ENCODE data around the gene LZIC.
"Not testable (repeated sequence)": the region's sequence is repeated elsewhere in the genome, so short reads cannot be mapped to it uniquely, and the experiment has no call there.

Gene LZIC

GRCh38 chr1:9942939-9943788 is at the start of gene LZIC, which contains the start of gene NMNAT1:
LZIC (minus strand) TSS chr1:9943391; CDS start chr1:9936619, 6,772 bp downstream.
NMNAT1 (plus strand) TSS chr1:9943475; CDS start chr1:9972074, 28,599 bp downstream.
- DNase-seq (ENCODE audit: low spot score): peak; percentile 92

- DNase-seq (ENCODE audit: low spot score): no peak
Measured at GRCh38 chr1:9992910-9993309, 49.7 kb upstream of the LZIC start.

- no peak for DNase-seq (ENCODE audit: low spot score)
Measured at GRCh38 chr1:9990944-9991343, 47.8 kb upstream of the LZIC start.

DNA sequence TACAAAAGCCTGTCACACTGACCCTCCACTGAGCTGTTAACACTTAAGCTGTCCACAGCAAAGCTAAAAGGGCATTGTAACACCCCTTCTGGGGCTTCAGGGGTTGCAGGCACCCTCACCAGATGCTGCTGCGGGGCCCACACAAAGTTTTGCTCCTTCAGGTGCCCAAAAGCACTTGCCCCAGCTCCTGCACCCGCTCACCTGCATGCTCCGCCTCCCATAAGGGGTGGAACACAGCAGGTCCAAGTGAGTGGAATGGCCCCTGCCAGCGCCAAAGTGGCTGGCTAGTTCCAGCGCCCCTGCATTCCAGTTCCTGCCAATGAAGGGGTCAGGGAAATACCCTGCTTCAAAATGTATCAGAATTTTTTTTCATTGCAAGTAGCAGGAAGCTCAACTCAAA is 46.6 kb upstream of the LZIC start:
- DNase-seq (ENCODE audit: low spot score): no peak

- no peak for DNase-seq (ENCODE audit: low spot score)
Measured at GRCh38 chr1:9985001-9985400, 41.8 kb upstream of the LZIC start.

DNA sequence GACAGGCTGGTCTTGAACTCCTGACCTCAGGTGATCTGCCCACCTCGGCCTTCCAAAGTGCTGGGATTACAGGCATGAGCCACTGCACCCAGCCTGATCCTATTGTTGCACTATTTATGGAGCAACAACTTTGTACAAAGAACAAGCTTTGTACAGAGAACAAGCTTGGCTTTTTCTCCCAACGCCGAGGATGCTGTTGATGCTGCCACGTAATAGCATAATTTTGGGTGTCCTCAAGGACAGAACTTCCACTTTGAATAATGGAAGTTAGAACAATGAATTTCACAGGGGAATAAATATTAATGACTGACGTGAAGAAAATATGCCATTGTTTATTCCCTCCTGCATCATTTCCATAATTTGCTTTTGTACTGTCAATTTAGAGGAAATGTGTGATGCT is 41.1 kb upstream of the LZIC start:
- DNase-seq (ENCODE audit: low spot score): no peak

- no peak for DNase-seq (ENCODE audit: low spot score)
Measured at GRCh38 chr1:9960706-9961562, 17.7 kb upstream of the LZIC start.

DNA sequence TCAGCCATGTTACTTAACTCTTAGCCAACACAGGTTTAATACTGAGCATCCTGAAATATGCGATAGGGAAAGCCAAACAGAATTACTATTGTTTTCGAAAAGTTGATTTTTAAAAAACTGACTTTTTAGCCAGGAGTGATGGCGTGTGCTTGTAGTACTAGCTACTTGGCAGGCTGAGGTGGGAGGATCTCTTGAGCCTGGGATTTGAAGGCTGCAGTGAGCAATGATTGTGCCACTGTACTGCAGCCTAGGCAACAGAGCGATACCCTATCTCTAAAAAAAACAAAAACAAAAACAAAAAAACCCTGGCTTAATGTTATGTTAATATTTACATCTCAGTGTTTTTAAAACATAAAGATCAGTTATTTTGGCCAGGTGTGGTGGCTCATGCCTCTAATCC is 16.8 kb upstream of the LZIC start:
- DNase-seq (ENCODE audit: low spot score): no peak

- DNase-seq (ENCODE audit: low spot score): no peak
Measured at GRCh38 chr1:9957726-9958125, 14.5 kb upstream of the LZIC start.

- DNase-seq (ENCODE audit: low spot score): no peak
Measured at GRCh38 chr1:9946315-9946714, 3.1 kb upstream of the LZIC start.

- DNase-seq (ENCODE audit: low spot score): peak; percentile 38
Measured at GRCh38 chr1:9942399-9942938, 722 bp downstream of the LZIC start.

- peak; percentile 3 for DNase-seq (ENCODE audit: low spot score)
Measured at GRCh38 chr1:9929431-9930385, 13.5 kb downstream of the LZIC start.

DNA sequence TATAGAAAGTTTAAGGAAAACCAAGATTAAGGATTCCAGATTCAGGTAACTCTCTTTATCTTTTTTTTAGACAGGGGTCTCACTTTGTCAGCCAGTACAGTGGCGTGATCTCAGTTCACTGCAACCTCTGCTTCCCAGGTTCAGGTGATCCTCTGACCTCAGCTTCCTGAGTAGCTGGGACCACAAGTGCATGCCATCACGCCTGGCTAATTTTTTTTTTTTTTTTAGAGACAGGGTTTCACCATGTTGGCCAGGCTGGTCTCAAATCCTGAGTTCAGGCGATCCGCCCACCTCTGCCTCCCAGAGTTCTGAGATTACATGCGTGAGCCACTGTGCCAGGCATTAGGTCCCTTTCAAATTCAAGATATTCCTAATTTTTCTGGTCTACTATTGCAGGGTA is 15.9 kb downstream of the LZIC start:
- DNase-seq (ENCODE audit: low spot score): no peak

DNA sequence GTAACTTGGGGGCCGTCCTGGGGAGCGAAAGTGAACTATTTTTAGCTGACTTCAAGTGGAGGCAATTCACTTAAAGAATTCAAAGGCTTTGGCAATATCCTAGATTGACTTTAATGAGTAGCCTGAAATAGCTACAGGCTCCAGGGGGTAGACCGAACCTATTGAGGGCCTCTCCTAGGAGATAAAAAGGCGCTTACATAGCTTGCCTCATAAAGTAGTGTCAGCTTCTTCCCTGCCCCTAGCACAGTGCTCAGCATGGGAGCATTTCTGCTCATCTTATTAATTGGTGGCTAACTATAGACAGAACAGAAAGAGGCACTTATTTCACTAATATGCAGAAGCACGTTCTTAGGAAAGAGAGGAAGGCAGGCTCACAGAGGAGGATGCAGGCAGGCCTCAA is 20.8 kb downstream of the LZIC start:
- DNase-seq (ENCODE audit: low spot score): no peak

DNA sequence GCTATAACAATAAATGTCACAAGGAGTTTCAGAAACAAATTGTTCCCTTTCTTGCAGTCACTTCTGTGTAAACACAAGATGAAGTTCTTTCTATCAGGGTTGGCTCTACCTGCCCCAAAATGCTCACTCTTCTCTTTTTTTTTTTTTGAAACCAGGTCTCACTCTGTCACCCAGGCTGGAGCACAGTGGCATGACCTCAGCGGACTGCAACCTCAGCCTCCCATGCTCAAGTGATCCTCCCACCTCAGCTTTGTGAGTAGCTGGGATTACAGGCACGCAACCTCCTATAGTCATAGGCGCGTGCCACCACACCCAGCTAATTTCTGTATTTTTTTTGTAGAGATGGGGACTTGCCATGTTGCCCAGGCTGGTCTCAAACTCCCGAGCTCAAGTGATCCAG is 22.6 kb downstream of the LZIC start:
- DNase-seq (ENCODE audit: low spot score): no peak

DNA sequence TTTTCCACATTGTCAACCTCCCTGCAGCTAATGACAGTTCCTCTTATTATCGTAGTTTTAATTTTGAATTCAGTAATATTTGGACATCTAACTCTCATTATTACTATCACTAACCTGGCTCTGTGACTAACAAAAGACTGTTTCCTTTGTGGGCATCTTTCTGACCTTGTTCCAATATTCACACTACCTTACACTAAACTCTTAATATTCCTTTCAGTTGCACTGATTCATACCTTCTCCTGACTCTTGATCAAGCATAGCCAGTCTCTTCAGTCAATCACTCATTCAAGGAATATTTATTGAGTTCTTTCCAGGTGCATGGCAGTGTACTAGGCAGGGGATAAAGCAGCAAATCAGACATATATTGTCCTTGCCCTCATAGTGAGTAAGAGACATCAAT is 25.3 kb downstream of the LZIC start:
- DNase-seq (ENCODE audit: low spot score): no peak

GRCh38 chr1:9917495-9917894 is 25.7 kb downstream of the LZIC start:
- not testable (repeated sequence) for DNase-seq (ENCODE audit: low spot score)

- no peak for DNase-seq (ENCODE audit: low spot score)
Measured at GRCh38 chr1:9916452-9916851, 26.7 kb downstream of the LZIC start.

DNA sequence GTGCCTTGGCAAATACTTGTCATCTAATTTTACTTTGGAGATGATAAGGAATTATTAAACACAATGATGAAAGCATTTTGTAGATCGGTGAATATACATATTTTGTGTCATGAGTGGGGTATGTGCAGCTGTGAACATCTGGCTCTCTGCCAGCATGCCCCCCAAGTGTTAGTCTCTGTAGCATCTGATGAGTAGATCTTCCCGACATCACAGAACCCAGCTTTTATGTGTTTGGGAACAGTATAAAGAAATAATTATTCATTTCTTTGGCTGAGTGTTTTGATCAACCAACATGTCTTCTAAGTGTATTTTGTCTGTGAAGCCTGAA is 28.6 kb downstream of the LZIC start:
- DNase-seq (ENCODE audit: low spot score): no peak

- no peak for DNase-seq (ENCODE audit: low spot score)
Measured at GRCh38 chr1:9912264-9912936, 30.8 kb downstream of the LZIC start.

Measured in hematopoietic multipotent progenitor cell treated with erythropoietin and hydrocortisone succinate and interleukin-3 and kit ligand, for 17 days (in vitro differentiated cells).